Colonic mucosa (tissue), 4 donors: ENCODE data around the gene EHBP1. TPM values are rescaled to one million over a fixed set of nuclear protein-coding genes. Genes with fewer than 3 reads are reported as not detected.

Experiments used
- DNase-seq: peaks from one replicate; pipeline ENCODE4 v3.0.0-alpha.2; 2020
- H3K27ac ChIP-seq: fragments of 200-600 bp; one replicate; pipeline ENCODE4 v1.8.0; 2021
- H3K27me3 ChIP-seq: fragments of 200-600 bp; one replicate; pipeline ENCODE4 v1.8.0; 2021
- H3K36me3 ChIP-seq: fragments of 200-600 bp; one replicate; pipeline ENCODE4 v1.8.0; 2021
- H3K4me1 ChIP-seq: fragments of 200-600 bp; one replicate; pipeline ENCODE4 v1.8.0; 2021; ENCODE audit warnings: mild to moderate bottlenecking
- H3K4me3 ChIP-seq: fragments of 200-600 bp; one replicate; pipeline ENCODE4 v1.8.0; 2021
- H3K9ac ChIP-seq, 2 donors: one replicate each; pipeline ENCODE4 v1.7.0; 2013; ENCODE audit warnings: control low read depth in 2 of 2, low read depth in 2 of 2, low read length in 2 of 2
- H3K9me3 ChIP-seq: fragments of 200-600 bp; one replicate; pipeline ENCODE4 v1.8.0; 2021
- intact Hi-C: fragments of 100-400 bp; cut with DNase I; formaldehyde crosslinking; loops from one replicate; pipeline ENCODE4 v1.14.1; 2022
- total RNA-seq, 2 donors: library from RNA; stranded (reverse); fragmentation: NEBNext Ultra II Directional in 1 of 2; extraction: Animal tissue kit (Norgen Biotek cat#: 25700) in 1 of 2; gene quantifications; one replicate each; pipeline ENCODE4 v1.2.1, GENCODE V29; 2021
- TF ChIP-seq, protein P1 (sequence below): fragments of 200-600 bp; IDR thresholded peaks from one replicate; pipeline ENCODE4 v1.8.0; 2022; ENCODE audit warnings: antibody characterized with exemption, mild to moderate bottlenecking
- donor health status: healthy.
- donor health status: DM: no; HTN: no; CAD: no.
- donor health status: DM: no; HTN: no; CAD: no.

EHBP1 gene
- total RNA-seq, 2 donors from 2014 or later = 23.6 to 32.7 TPM

DNA sequence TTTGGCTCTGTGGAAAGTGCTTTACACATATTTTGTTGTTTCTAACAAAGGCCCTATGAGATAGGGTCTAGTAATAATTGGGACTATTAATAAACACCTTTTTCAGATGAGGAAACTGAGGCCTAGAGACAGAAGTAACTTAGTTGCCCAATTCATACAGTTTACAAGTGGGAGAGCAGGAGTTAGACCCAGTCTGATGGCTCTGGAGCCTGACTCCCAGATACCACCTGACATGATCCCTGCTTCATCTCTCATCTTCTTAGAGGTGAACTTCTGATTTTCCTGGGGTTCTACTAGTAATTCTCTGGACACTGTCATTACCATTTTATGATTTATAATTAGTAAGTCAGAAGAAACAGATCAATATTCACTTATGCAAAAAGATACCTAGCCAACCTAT, 296.1 kb downstream of the EHBP1 start:
- Histone ChIP-seq H3K9ac (no peak overlapping the region), H3K9me3 (no peaks in the 10 kb centered on the region), H3K4me1 (no peaks in the 10 kb centered on the region), H3K36me3 (no peaks in the 10 kb centered on the region), H3K27ac (no peak overlapping the region), H3K4me3 (no peak overlapping the region), H3K27me3 (no peaks in the 10 kb centered on the region)
- intact Hi-C loops = no loop called here
- no peak for DNase-seq
- TF ChIP-seq, protein P1, sequence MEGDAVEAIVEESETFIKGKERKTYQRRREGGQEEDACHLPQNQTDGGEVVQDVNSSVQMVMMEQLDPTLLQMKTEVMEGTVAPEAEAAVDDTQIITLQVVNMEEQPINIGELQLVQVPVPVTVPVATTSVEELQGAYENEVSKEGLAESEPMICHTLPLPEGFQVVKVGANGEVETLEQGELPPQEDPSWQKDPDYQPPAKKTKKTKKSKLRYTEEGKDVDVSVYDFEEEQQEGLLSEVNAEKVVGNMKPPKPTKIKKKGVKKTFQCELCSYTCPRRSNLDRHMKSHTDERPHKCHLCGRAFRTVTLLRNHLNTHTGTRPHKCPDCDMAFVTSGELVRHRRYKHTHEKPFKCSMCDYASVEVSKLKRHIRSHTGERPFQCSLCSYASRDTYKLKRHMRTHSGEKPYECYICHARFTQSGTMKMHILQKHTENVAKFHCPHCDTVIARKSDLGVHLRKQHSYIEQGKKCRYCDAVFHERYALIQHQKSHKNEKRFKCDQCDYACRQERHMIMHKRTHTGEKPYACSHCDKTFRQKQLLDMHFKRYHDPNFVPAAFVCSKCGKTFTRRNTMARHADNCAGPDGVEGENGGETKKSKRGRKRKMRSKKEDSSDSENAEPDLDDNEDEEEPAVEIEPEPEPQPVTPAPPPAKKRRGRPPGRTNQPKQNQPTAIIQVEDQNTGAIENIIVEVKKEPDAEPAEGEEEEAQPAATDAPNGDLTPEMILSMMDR = no peak

DNA sequence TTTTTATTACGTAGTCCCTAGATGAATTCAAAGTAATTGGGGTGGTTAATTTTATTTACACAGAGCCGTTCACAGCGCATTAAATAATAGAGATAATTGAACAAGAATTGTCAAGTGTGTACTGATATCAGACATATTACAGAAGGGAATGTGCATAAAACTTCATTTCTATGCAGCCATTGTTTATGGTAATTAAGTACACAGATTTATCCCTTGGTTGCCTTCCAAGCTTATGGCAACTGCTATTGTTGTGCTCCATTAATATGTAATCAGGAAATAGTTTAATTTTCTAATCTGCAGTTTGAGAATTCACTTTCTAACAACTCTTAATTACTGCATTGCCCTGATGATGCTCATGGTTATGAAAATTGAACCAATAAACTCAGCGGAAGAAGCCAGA, 297.8 kb downstream of the EHBP1 start:
- Histone ChIP-seq H3K9ac (no peak overlapping the region), H3K36me3 (no peaks in the 10 kb centered on the region), H3K4me3 (no peak overlapping the region), H3K27ac (no peak overlapping the region), H3K27me3 (no peaks in the 10 kb centered on the region), H3K9me3 (no peaks in the 10 kb centered on the region), H3K4me1 (no peaks in the 10 kb centered on the region)
- intact Hi-C loops = no loop called here
- no peak for DNase-seq
- TF ChIP-seq, protein P1 = no peak

DNA sequence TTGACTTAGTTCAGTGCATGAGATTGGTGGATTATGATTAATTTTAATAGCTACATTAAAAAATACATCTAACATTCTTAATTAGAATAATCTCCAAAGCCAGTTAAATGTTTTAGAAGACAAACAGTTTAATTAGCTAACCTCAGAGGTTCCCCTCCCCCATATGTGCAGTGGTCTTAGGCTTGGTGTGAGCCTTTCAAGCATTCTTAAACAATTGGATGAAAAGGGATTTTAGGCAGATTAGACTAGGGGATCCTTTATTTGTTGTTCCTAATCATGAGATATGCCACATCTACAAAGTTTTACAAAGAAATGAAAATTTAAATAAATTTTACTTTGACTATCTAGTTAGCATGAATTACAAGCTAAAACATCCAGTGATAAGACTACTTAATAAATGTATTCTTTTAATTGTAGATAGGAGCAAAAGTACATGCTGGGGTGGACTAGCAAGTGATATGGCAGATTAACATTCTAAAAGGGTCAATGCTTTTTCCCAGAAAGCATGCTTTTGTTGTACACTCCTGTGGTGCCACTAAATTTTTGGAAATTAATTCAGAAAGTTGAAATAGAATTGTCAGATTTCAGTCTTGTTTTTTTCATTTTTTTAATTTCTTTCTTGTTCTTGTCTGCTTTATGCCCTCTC, 302.4 kb downstream of the EHBP1 start:
- TF ChIP-seq, protein P1 = no peak
- Histone ChIP-seq H3K4me3 (no peak overlapping the region), H3K27me3 (no peaks in the 10 kb centered on the region), H3K9ac (no peak overlapping the region), H3K36me3 (no peaks in the 10 kb centered on the region), H3K9me3 (no peaks in the 10 kb centered on the region), H3K27ac (no peak overlapping the region), H3K4me1 (no peaks in the 10 kb centered on the region)
- intact Hi-C loops = no loop called here
- DNase-seq = no peak

- no peak overlapping the region for H3K27ac ChIP-seq
- no peaks in the 10 kb centered on the region for H3K4me1 ChIP-seq
- TF ChIP-seq, protein P1 = no peak
- intact Hi-C loops = no loop called here
- no peak for DNase-seq
- H3K9me3 ChIP-seq = no peaks in the 10 kb centered on the region
- H3K36me3 ChIP-seq = no peaks in the 10 kb centered on the region
- no peak overlapping the region for H3K4me3 ChIP-seq
- H3K27me3 ChIP-seq = no peaks in the 10 kb centered on the region
- no peak overlapping the region for H3K9ac ChIP-seq
Observed at GRCh38 chr2:63008838-63009237, 303.3 kb downstream of the EHBP1 start.

DNA sequence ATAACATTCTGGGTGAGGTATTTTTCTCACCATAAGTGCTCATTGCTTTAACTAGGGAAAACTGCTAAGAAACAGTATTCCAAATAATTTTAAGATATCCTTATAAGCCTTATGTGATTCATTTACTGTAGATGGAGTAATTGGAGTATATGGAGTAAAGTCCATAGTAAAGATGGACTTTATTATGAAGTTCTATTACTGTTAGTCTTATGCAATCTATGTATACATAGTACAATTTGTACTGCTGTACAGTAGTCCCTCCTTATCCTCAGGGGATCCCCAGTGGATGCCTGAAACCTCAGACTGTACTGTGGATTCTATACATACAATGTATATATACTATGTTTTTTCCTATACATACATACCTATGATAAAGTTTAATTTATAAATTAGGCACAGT, 304.0 kb downstream of the EHBP1 start:
- intact Hi-C loops = no loop called here
- no peak for DNase-seq
- Histone ChIP-seq H3K9me3 (no peaks in the 10 kb centered on the region), H3K27me3 (no peaks in the 10 kb centered on the region), H3K9ac (no peak overlapping the region), H3K4me1 (no peaks in the 10 kb centered on the region), H3K36me3 (no peaks in the 10 kb centered on the region), H3K27ac (no peak overlapping the region), H3K4me3 (no peak overlapping the region)
- TF ChIP-seq, protein P1 = no peak
